HepG2 (cell line): ENCODE measurements around the gene HDAC4. TPM values are rescaled to one million over a fixed set of nuclear protein-coding genes. Genes with fewer than 3 reads are reported as not detected.

ENCODE experiments used
- AFF4 ChIP-seq: sonication (generic); formaldehyde crosslinking; IDR thresholded peaks from 2 replicates; pipeline ENCODE4 v1.4.0; 2020; ENCODE audit warnings: missing genetic modification reagents
- GTF3A ChIP-seq: sonication (generic); formaldehyde crosslinking; conservative IDR thresholded peaks from 2 replicates; pipeline ENCODE4 v1.4.0; 2020; ENCODE audit warnings: mild to moderate bottlenecking, missing genetic modification reagents
- KDM5B ChIP-seq: sonication (generic); formaldehyde crosslinking; IDR thresholded peaks from 2 replicates; pipeline ENCODE4 v1.4.0; 2020; ENCODE audit warnings: missing genetic modification reagents, mild to moderate bottlenecking, borderline replicate concordance
- MTA1 ChIP-seq: sonication (generic); formaldehyde crosslinking; IDR thresholded peaks from 2 replicates; pipeline ENCODE4 v1.4.0; 2020; ENCODE audit warnings: missing genetic modification reagents, mild to moderate bottlenecking, borderline replicate concordance
- ZFP41 ChIP-seq: sonication (generic); formaldehyde crosslinking; IDR thresholded peaks from 2 replicates; pipeline ENCODE4 v1.4.0; 2020; ENCODE audit warnings: mild to moderate bottlenecking, missing genetic modification reagents, borderline replicate concordance
- ZNF790 ChIP-seq: sonication (generic); formaldehyde crosslinking; IDR thresholded peaks from 2 replicates; pipeline ENCODE4 v1.8.0; 2022; ENCODE audit warnings: missing genetic modification reagents, mild to moderate bottlenecking, borderline replicate concordance
- polyA plus RNA-seq, 8 experiments: library from polyadenylated mRNA; depleted of rRNA in 3 of 8; stranded (reverse) in 7 of 8; unstranded in 1 of 8; fragments of >200 nt; fragmentation: Illumina TruSeq in 4 of 8; extraction: Trizol in 4 of 8; gene quantifications; 2 replicates each; pipeline versions ENCODE4 v1.2.1 to v1.2.3, GENCODE V29; 2011 to 2016; ENCODE audit warnings: low read depth in 4 of 8, missing spikeins in 1 of 8, mixed read lengths in 1 of 8; ENCODE audit not compliant: insufficient read depth in 1 of 8
- total RNA-seq, 5 experiments: library from RNA; depleted of rRNA; stranded (reverse); fragments of >200 nt; fragmentation: Illumina TruSeq; extraction: Trizol; gene quantifications; 2 replicates each; pipeline ENCODE4 v1.2.3, GENCODE V29; 2016; ENCODE audit warnings: low read depth in 1 of 5
- TF ChIP-seq, protein P1 (sequence below): IDR thresholded peaks from 2 replicates; pipeline ENCODE4 v1.6.1; 2016; ENCODE audit warnings: missing compliant biosample characterization, missing genetic modification reagents, borderline replicate concordance

HDAC4 gene
- total and polyA plus RNA-seq, 2 of the 13 experiments (the other 11 are each of a cell fraction or from before 2014, with no cell fraction given) = 10.1 to 11.5 TPM

- TF ChIP-seq, protein P1, sequence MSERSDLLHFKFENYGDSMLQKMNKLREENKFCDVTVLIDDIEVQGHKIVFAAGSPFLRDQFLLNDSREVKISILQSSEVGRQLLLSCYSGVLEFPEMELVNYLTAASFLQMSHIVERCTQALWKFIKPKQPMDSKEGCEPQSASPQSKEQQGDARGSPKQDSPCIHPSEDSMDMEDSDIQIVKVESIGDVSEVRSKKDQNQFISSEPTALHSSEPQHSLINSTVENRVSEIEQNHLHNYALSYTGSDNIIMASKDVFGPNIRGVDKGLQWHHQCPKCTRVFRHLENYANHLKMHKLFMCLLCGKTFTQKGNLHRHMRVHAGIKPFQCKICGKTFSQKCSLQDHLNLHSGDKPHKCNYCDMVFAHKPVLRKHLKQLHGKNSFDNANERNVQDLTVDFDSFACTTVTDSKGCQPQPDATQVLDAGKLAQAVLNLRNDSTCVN (CRISPR knock-in tag) = no peak
- TF ChIP-seq ZNF790 = no peak
- TF ChIP-seq ZFP41 = no peak
- TF ChIP-seq GTF3A (CRISPR knock-in tag) = no peak
- TF ChIP-seq MTA1 (CRISPR knock-in tag) = no peak
- no peak for TF ChIP-seq AFF4 (CRISPR knock-in tag)
- TF ChIP-seq KDM5B (CRISPR knock-in tag) = no peak
- TF ChIP-seq, all 625 proteins: peak for 0
These were observed 201.6 kb downstream of the HDAC4 start (continued) for GRCh38 chr2:239199041-239199768.
